BJ (cell line): ENCODE data around the gene ZYX. TPM values are rescaled to one million over a fixed set of nuclear protein-coding genes. Genes with fewer than 3 reads are reported as not detected.
"Not testable (repeated sequence)": the region's sequence is repeated elsewhere in the genome, so short reads cannot be mapped to it uniquely, and the experiment has no call there.

ENCODE experiments used
- CTCF ChIA-PET: fragments of 350-600 bp; formaldehyde crosslinking; extraction: SDS; loops from one replicate; lab custom pipeline; 2021; ENCODE audit warnings: antibody characterized with exemption, inconsistent platforms; lab: Yijun Ruan, JAX
- POLR2A ChIA-PET: fragments of 300-600 bp; sonication (Branson Sonifier 250); formaldehyde crosslinking; extraction: SDS; loops from one replicate; lab custom pipeline; 2021; ENCODE audit warnings: antibody characterized with exemption; lab: Charles Lee
- DNase-seq: peaks from one replicate; pipeline ENCODE4 v3.0.0-alpha.2; 2011; ENCODE audit warnings: low read depth
- H3K27me3 ChIP-seq: 2 replicates; pipeline ENCODE4 v1.6.0; 2011; ENCODE audit warnings: low read length; ENCODE audit not compliant: control insufficient read depth, insufficient read depth
- H3K36me3 ChIP-seq: 2 replicates; pipeline ENCODE4 v1.5.1; 2011; ENCODE audit warnings: low read length; ENCODE audit not compliant: control insufficient read depth, insufficient read depth
- H3K4me3 ChIP-seq: 2 replicates; pipeline ENCODE4 v1.5.1; 2011; ENCODE audit warnings: low read depth, mild to moderate bottlenecking, control low read depth, low read length
- CTCF ChIP-seq: IDR thresholded peaks from 2 replicates; pipeline ENCODE4 v1.5.1; 2011; ENCODE audit warnings: low read depth, mild to moderate bottlenecking, control low read depth, inconsistent platforms, low read length, moderate library complexity; ENCODE audit not compliant: insufficient read depth
- polyA plus RNA-seq: library from polyadenylated mRNA; depleted of rRNA; stranded (reverse); fragments of >200 nt; gene quantifications from 2 replicates; pipeline ENCODE4 v1.2.3, GENCODE V29; 2011

Gene ZYX
- polyA plus RNA-seq, 1 experiment = 69.9 TPM

- Histone ChIP-seq H3K4me3 (no peak overlapping the region), H3K27me3 (no peaks in the 10 kb centered on the region), H3K36me3 (no peaks in the 10 kb centered on the region)
- CTCF ChIA-PET = no interaction called here
- no peak for DNase-seq
- TF ChIP-seq CTCF = no peak
- POLR2A ChIA-PET = no interaction called here
These were observed 18.5 kb downstream of the ZYX start for GRCh38 chr7:143399642-143400041.

GRCh38 chr7:143401265-143401664, 20.1 kb downstream of the ZYX start:
- ChIA-PET POLR2A (no interaction called here), CTCF (interaction anchor here (0.9 to 2.1 kb wide), 3 partner anchors 17 to 85 kb away, joined by 3 to 6 read pairs (median 3); partner anchors contain the start of gene CLCN1)
- no peak for TF ChIP-seq CTCF
- H3K27me3 ChIP-seq = no peaks in the 10 kb centered on the region; the same call in 1 of the 2 replicates
- no peak overlapping the region for H3K4me3 ChIP-seq
- no peaks in the 10 kb centered on the region for H3K36me3 ChIP-seq
- no peak for DNase-seq

GRCh38 chr7:143402233-143402632, 21.1 kb downstream of the ZYX start:
- H3K27me3 ChIP-seq, POLR2A ChIA-PET, H3K36me3 ChIP-seq, H3K4me3 ChIP-seq, DNase-seq: not testable (repeated sequence)
- CTCF ChIA-PET = interaction anchor here (1.3 to 2.1 kb wide), 5 partner anchors 11 to 97 kb away, joined by 3 to 10 read pairs (median 6); no protein-coding TSS in a partner anchor

DNA sequence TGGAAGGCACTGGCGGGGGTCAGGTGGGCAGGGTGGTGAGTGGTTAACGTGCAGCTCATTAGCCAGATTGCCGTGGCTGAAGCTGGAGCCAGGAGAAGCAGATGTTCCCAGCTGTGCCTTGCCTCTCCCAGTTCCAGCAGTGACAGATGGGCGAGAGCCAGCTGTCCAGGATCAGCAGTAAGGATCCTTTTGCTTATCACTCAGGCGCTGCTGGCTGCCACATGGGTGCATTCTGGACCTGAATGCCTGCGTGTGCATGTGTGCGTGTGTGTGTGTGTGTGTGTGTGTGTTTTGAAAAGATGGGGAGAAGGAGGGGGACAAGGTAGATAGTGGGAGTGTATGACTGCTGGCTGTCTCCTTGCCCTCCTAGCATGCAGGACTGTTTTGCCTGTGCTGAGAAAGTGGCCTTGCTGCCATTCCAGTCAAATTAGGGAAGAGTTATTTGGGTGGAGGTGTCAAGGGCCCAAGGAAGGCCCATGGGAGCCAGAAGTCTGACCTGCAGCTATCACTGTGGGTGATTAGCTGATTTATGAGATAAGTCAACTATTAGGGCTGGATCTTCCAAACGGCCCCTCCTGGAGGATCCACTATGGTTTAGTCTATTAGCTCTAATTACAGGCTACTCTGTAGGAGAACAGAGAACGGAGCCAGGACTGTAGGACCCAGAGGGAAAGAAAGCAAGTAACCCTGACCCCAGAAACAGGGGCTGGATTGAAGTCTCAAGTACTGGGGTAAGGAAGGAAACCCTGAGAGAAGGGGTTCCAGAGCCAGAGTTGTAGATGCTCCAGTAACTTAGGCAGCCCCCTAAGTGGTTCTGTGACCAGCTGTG, 24.2 kb downstream of the ZYX start:
- ChIA-PET POLR2A (no interaction called here), CTCF (interaction anchor here (1.1 to 3.9 kb wide), 5 partner anchors 10 to 165 kb away, joined by 3 to 36 read pairs (median 8); no protein-coding TSS in a partner anchor)
- Histone ChIP-seq H3K4me3 (no peak overlapping the region), H3K27me3 (no peaks in the 10 kb centered on the region; the same call in 1 of the 2 replicates), H3K36me3 (no peaks in the 10 kb centered on the region)
- TF ChIP-seq CTCF = no peak
- DNase-seq = no peak

GRCh38 chr7:143406002-143406357, 24.8 kb downstream of the ZYX start:
- TF ChIP-seq CTCF = no peak
- POLR2A ChIA-PET = no interaction called here
- Histone ChIP-seq H3K36me3 (no peaks in the 10 kb centered on the region), H3K4me3 (no peak overlapping the region), H3K27me3 (no peaks in the 10 kb centered on the region; the same call in 1 of the 2 replicates)
- no peak for DNase-seq
- CTCF ChIA-PET = interaction anchor here (2.1 to 3.9 kb wide), 3 partner anchors 10 to 165 kb away, joined by 8 to 36 read pairs (median 12); no protein-coding TSS in a partner anchor
